CD4-positive, alpha-beta T cell (primary cell): Measurements from ENCODE around the gene CSRNP2. TPM values are rescaled to one million over a fixed set of nuclear protein-coding genes. Genes with fewer than 3 reads are reported as not detected.

Source experiments
- ATAC-seq: fragments of 200-7000 bp; cut with Tn5 transposase; one replicate; pipeline ENCODE4 v1.10.0; 2022; ENCODE audit warnings: mild to moderate bottlenecking; ENCODE audit not compliant: poor library complexity
- CTCF ChIA-PET: fragments of 350-600 bp; sonication (Branson Sonifier 250); formaldehyde crosslinking; loops from one replicate; lab custom pipeline; 2021; ENCODE audit warnings: antibody characterized with exemption, inconsistent platforms; lab: Charles Lee
- POLR2A ChIA-PET: fragments of 350-600 bp; sonication (Branson Sonifier 250); formaldehyde crosslinking; loops from one replicate; lab custom pipeline; 2021; ENCODE audit warnings: antibody characterized with exemption, inconsistent platforms; lab: Charles Lee
- DNase-seq, 14 experiments: peaks; one replicate each; pipeline ENCODE4 v3.0.0-alpha.2; 2013 to 2020; ENCODE audit warnings: mixed read lengths in 2 of 14
- H3K27ac ChIP-seq, 2 donors: one replicate each; pipeline versions ENCODE4 v1.5.1 to v1.7.0; 2013; ENCODE audit warnings: low read length in 2 of 2, low read depth in 1 of 2, mild to moderate bottlenecking in 1 of 2
- H3K27me3 ChIP-seq, 2 experiments: 1 replicate in 1 of 2; 2 replicates in 1 of 2; pipeline versions ENCODE4 v1.6.1 to v1.7.0; 2013; ENCODE audit warnings: low read length in 2 of 2, control low read depth in 1 of 2, mild to moderate bottlenecking in 1 of 2, moderate library complexity in 1 of 2; ENCODE audit not compliant: insufficient read depth in 2 of 2, control insufficient read depth in 1 of 2
- H3K36me3 ChIP-seq: one replicate; pipeline ENCODE4 v1.6.1; 2013; ENCODE audit warnings: low read length, control low read depth; ENCODE audit not compliant: insufficient read depth
- H3K4me1 ChIP-seq: one replicate; pipeline ENCODE4 v1.6.1; 2013; ENCODE audit warnings: low read length, control low read depth; ENCODE audit not compliant: insufficient read depth
- H3K4me3 ChIP-seq: one replicate; pipeline ENCODE4 v1.5.1; 2013; ENCODE audit warnings: mild to moderate bottlenecking, low read length, moderate library complexity
- H3K9me3 ChIP-seq, 2 experiments: 1 replicate in 1 of 2; 2 replicates in 1 of 2; pipeline versions ENCODE4 v1.6.1 to v1.7.0; 2013; ENCODE audit warnings: low read length in 2 of 2, mild to moderate bottlenecking in 2 of 2, control low read depth in 1 of 2, moderate library complexity in 1 of 2; ENCODE audit not compliant: control insufficient read depth in 1 of 2, insufficient read depth in 1 of 2
- H3K27ac Mint-ChIP-seq: one replicate; pipeline ENCODE4 v1.8.0; 2020; ENCODE audit warnings: mixed read lengths
- H3K27me3 Mint-ChIP-seq: one replicate; pipeline ENCODE4 v1.8.0; 2021; ENCODE audit warnings: mixed read lengths
- H3K36me3 Mint-ChIP-seq: one replicate; pipeline ENCODE4 v1.8.0; 2021; ENCODE audit warnings: low read depth, mixed read lengths
- H3K4me1 Mint-ChIP-seq: one replicate; pipeline ENCODE4 v1.8.0; 2021; ENCODE audit warnings: low read depth, mixed read lengths
- H3K4me3 Mint-ChIP-seq: one replicate; pipeline ENCODE4 v1.8.0; 2020; ENCODE audit warnings: mild to moderate bottlenecking, mixed read lengths
- H3K9me3 Mint-ChIP-seq: one replicate; pipeline ENCODE4 v1.8.0; 2020; ENCODE audit warnings: mixed read lengths
- intact Hi-C, 2 experiments: fragments of 100-400 bp; cut with DNase I in 1 of 2; cut with micrococcal nuclease in 1 of 2; formaldehyde crosslinking; loops; one replicate each; pipeline versions ENCODE4 v1.15.1 to v1.9.0; 2023 to 2025; cut with DNase I, micrococcal nuclease
- total RNA-seq, 174 experiments: library from RNA in 2 of 174; stranded (reverse) in 2 of 174; gene quantifications; one replicate each; pipeline ENCODE4 v1.2.3 and lab custom pipeline; 2021 to 2026
- TF ChIP-seq, protein P1 (sequence below): fragments of 200-600 bp; IDR thresholded peaks from one replicate; pipeline ENCODE4 v1.8.0; 2022; ENCODE audit warnings: antibody characterized with exemption, mild to moderate bottlenecking

CSRNP2 gene
- total RNA-seq, 2 experiments from 2014 or later, result 14.4 to 16.5 TPM

DNA sequence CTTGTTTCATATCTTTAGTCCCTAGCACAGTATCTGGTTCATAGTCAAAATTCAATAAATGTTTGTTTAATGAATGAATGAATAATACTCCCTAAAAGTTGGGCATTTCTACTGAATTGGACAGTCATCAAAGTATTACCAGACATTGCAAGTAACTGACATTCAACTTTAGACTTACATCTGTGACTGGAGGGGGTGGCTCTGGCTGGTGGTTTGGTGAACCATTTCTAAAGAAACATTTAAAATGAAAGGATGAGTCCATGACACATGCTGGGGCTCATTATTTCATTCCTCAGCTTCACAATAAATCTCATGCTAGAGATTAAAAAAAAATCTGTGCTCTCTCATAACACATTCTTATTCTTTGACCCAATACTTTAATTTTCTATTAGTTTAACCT is 20.6 kb upstream of the CSRNP2 start:
- no peaks in the 10 kb centered on the region for H3K27me3 ChIP-seq
- no peak overlapping the region for H3K4me3 ChIP-seq
- Mint-ChIP-seq H3K27me3 (no peaks in the 10 kb centered on the region), H3K36me3 (peaks cover 91% of the 10 kb centered on the region), H3K27ac (no peak overlapping the region), H3K4me1 (no peaks in the 10 kb centered on the region), H3K4me3 (no peak overlapping the region), H3K9me3 (no peaks in the 10 kb centered on the region)
- ChIA-PET CTCF (interaction anchor here (1.2 kb wide), 1 partner anchor 13 kb away, joined by 3 read pairs; no protein-coding TSS in a partner anchor), POLR2A (no interaction called here)
- no peaks in the 10 kb centered on the region for H3K4me1 ChIP-seq
- ATAC-seq (no peak), DNase-seq (no peak)
- intact Hi-C loops, result no loop called here
- TF ChIP-seq, protein P1, sequence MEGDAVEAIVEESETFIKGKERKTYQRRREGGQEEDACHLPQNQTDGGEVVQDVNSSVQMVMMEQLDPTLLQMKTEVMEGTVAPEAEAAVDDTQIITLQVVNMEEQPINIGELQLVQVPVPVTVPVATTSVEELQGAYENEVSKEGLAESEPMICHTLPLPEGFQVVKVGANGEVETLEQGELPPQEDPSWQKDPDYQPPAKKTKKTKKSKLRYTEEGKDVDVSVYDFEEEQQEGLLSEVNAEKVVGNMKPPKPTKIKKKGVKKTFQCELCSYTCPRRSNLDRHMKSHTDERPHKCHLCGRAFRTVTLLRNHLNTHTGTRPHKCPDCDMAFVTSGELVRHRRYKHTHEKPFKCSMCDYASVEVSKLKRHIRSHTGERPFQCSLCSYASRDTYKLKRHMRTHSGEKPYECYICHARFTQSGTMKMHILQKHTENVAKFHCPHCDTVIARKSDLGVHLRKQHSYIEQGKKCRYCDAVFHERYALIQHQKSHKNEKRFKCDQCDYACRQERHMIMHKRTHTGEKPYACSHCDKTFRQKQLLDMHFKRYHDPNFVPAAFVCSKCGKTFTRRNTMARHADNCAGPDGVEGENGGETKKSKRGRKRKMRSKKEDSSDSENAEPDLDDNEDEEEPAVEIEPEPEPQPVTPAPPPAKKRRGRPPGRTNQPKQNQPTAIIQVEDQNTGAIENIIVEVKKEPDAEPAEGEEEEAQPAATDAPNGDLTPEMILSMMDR, result no peak
- peaks cover 77% of the 10 kb centered on the region for H3K36me3 ChIP-seq
- no peaks in the 10 kb centered on the region for H3K9me3 ChIP-seq
- no peak overlapping the region for H3K27ac ChIP-seq

DNA sequence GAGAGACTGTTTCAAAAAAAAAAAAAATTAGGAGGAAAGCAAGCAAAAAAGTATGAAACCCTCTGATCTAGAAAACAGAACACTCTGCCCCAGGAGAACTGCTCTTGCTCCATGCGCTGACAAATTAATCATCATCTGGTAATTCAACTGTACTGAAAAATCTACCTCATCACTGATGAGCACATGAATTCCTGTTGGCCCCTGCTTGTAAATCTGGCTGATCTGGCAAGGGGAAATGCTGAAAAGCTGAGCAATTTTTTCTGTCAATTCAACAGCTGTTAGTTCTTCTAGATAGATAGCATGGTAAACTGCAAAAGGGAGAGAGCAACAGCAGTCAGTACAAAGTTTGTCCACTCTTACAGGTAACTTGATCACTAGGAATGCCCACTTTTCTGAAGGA is 15.2 kb upstream of the CSRNP2 start:
- ChIA-PET CTCF (no interaction called here), POLR2A (no interaction called here)
- Histone ChIP-seq H3K4me1 (no peaks in the 10 kb centered on the region), H3K36me3 (peaks cover 87% of the 10 kb centered on the region), H3K4me3 (no peak overlapping the region), H3K27me3 (no peaks in the 10 kb centered on the region), H3K9me3 (no peaks in the 10 kb centered on the region), H3K27ac (no peak overlapping the region)
- Mint-ChIP-seq H3K36me3 (peaks cover 90% of the 10 kb centered on the region), H3K4me3 (no peak overlapping the region), H3K27me3 (no peaks in the 10 kb centered on the region), H3K4me1 (no peaks in the 10 kb centered on the region), H3K9me3 (no peaks in the 10 kb centered on the region), H3K27ac (no peak overlapping the region)
- intact Hi-C loops, result no loop called here
- no peak for DNase-seq
- ATAC-seq, result no peak
- TF ChIP-seq, protein P1, result no peak

DNA sequence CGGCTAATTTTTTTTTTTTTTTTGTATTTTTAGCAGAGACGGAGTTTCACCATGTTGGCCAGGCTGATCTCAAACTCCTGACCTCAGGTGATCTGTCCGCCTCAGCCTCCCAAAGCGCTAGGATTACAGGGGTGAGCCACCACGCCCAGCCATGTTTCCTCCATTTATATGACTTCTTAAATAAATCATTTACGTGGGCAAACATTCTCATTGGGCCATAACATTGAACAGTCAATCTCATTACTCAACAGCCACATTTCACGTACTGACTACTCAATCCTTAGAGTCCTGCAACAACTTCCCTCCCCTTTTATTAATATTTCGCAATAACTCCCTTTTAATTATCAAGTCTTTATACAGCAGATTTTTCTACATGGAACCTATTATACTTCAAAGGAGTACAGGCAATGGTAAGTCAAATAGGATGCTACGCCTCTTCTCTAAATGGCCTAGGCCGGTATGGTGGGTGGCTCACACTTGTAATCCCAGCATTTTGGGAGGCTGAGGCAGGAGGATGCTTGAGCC is 7.4 kb upstream of the CSRNP2 start:
- Histone ChIP-seq H3K27ac (no peak overlapping the region), H3K4me3 (no peak overlapping the region), H3K36me3 (peaks cover 27% of the 10 kb centered on the region), H3K9me3 (no peaks in the 10 kb centered on the region), H3K4me1 (no peaks in the 10 kb centered on the region), H3K27me3 (no peaks in the 10 kb centered on the region)
- no peak for DNase-seq
- Mint-ChIP-seq H3K36me3 (peaks cover 29% of the 10 kb centered on the region), H3K9me3 (no peaks in the 10 kb centered on the region), H3K4me1 (no peaks in the 10 kb centered on the region), H3K4me3 (no peak overlapping the region), H3K27ac (no peak overlapping the region), H3K27me3 (no peaks in the 10 kb centered on the region)
- ATAC-seq, result no peak
- TF ChIP-seq, protein P1, result no peak
- ChIA-PET POLR2A (no interaction called here), CTCF (no interaction called here)
- intact Hi-C loops, result no loop called here
